GM21367 (cell line): Measurements from ENCODE around the gene FOXL2.

Experiments
- ATAC-seq: cut with Tn5 transposase; IDR thresholded peaks from one replicate; pipeline ENCODE4 v1.9.1; 2021; ENCODE audit not compliant: unreplicated experiment

FOXL2 gene

GRCh38 chr3:138945709-138946662 lies 951 bp downstream of the FOXL2 start:
- no peak for ATAC-seq

DNA sequence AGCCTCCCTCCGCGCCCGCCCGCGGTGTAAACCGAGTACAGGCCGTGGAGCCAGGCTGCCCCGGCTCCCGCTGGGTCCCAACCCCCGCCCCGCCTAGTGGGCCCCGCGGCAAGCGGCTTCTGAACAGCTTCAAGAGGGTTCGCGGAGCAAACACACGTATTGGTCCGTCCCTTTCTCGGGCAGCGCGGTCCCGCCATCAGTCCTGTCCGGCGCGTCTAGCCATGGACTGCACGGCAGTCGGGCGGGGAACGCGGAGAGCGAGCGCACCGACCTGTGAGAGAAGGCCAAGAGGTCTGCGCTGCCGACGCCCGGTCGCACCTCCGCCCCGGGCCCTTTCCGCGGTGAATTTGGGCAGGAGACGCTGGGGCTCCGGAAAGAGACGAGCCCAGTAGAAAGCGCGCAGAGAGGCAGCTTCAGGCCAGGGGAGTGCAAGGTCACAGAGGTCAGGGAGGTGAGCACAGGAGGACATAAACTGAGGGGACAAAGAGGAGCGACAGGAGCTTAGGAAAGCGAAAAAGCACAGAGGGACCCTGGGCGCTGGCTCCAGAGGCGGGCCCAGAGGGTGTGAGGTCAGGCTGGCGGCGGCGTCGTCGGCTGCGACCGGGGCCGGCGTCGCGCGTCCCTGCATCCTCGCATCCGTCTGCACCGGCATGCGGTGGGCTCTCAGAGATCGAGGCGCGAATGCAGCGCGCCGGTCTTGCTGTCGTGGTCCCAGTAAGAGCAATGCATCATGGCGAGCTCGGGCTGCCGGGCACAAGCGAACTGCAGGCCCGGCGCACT lies 1.8 kb downstream of the FOXL2 start:
- no peak for ATAC-seq

- no peak for ATAC-seq
Observed at GRCh38 chr3:138944654-138944928, 2.3 kb downstream of the FOXL2 start.

DNA sequence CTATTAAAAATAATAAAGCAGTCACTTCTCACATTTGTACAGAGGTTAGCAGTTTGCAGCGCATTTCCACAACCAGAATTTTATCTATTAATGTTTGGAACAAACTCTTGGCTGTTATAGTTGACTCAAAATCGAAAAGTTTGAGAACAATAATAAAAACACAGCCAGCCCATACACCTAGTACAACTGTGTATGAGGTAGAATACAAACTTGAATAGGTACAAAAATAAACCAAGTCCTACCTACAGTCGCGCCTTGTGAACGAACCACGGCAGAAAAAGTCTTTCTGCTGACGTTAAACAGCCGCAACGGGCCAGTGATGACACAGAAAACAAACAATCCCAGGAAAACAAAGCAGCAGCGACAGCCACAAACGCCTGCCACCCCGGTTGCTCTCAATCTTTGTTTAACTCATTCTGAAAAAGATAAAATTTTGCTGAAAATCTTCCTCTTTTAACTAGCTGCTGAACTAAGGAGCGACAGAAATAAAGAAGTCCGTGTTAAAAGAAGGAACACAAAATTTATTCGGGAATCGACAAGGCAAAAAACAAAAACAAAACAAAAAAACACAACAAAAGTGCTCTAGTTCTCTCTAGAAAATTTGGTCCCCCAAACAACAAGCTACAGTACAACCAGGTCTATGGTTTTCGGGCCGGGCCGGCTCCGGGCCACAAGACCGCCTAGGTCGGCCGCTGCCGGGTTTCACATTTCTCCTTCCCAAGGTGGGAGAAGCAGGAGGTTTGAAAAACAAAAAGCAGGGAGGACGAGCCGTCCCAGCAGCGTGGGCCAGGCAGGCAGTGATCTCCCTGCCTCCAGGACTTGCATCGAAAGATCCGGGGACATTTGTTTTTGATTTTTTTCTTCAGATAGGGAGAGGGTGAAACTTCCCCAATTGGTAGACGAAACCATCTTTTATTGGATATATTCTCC lies 2.9 kb downstream of the FOXL2 start:
- no peak for ATAC-seq

DNA sequence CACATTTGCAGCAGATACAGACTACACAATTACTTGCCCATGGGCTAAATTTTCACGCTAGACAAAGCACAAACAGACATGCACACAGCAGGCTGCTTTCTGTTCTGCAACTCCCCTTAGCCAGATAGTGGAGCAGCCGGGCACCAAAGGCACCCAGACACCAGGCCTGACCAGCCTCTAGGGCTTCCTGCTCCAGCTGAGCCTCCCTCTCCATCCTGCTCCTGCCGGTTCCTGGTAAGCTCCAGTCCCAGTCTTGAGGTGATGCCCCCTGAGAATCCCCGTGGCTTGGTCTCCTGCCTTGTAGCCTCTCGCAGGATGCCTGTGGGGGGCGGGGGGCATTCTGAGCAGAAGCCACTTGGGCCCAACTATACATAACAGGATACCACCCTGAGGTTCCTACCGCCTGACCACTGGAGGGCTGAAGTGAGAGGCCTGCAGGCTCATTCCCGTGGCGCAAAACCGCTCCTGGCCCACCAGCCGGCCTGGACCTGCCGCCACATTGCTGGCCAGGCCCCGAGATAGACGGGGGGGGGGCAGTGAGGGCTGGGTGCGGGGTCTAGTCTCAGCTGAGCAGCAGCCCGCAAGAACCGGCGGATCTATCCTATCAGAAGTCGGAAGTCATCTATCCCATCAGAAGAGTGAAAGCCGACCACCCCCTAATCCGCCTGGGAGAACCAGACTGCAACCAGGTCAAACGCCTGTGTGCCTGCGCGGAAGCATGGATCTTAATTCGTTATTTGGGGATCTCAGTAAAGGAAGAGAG lies 3.9 kb downstream of the FOXL2 start:
- no peak for ATAC-seq

DNA sequence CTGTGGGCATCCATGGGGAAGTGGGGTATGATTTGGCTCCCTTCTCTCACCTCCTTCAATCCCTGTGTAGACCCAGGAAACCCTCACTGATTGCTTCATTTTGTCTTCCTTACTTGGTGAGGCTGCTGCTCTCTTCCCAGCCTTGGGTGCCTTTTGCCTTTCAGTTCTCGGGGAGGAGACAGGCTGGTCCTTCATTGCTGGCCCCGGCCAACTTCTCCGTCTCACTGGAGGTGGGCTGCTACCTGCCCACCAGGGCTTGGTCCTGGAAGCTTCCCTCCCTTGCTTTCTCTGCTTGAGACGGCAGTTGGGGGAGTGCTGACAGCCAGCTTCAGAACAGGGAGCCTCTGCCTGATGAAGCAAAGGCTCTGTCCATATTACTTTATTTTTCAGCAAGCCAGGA lies 4.7 kb downstream of the FOXL2 start:
- no peak for ATAC-seq

DNA sequence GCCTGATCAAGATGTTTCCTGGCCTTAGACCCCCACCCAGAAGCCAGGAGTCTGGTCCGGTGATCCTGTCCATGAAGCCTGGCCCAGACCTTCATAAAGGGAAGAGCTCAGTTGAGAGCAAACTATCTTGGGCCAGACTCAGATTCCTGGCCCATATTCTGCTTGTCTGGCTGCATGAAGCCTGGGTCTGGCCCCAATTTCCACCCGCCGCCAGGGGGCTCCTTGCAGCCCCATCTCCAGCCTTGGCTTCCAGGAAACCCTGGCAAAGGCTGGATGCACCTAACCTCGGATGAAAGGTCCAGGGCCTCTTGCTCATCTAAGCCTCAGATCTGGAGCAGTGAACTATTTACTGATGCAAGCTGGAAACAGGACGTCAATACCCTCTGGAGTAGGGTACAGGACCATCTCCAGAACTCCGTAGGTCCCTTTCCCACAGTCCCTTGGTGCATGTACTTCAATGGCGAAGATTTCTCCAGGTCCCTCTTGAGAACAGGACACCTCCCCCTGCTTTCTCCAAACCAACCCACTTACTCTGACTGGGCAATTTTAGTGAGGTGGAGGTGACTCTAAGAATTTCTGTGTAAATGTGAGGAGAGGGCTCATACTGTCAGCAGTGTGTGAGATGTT lies 5.6 kb downstream of the FOXL2 start:
- ATAC-seq = no peak

DNA sequence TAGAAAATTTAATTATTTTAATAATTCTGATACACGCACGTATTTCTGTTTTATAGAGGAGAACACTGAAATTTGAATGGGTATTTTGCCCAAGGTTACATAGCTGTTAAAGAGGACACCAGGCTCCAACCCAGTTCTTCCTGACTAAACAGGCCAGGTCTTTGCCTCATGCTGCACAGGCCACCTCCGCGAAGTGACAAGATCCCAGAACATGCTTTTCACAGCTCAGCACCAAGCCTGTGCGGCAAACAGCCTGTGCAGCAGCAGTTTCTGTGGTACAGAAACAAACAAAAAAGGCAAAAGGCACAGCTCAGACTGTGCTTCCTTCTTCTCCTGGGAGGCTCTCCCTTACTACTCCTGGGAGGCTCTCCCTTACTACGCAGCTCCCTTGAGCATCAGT lies 6.5 kb downstream of the FOXL2 start:
- no peak for ATAC-seq

DNA sequence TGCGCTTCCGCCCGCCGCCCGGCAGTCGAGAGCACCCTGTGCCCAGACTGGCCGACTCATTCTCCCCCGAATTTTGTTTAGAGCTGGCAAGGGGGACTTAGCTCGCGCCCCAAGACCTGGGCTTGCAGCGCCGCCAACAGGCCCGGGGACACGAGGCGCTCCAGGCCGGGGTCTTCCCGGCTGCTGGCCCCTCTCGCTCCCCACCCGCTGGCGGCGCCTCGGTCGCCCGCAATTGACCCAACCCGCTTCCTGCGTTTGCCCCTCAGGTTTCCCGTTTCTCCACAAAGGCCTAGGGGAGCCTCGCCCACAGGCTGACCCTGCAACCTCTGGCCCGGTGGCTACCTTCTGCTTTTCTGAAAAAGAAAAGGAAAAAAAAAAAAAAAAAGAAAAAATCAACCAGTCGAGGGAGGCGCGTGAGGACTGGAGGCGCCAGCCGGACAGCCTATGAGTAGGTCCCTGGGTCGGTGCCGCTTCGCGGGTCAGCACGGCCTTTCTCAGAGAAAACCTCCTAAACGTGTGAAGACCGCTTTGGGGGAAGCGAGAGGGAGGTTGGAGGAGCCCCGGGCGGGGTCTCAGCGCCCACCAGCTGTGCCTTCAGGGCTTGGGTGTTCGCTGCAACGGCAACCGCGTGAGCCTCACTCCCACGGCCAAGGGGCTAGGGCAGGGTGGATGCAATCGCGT lies 7.2 kb downstream of the FOXL2 start:
- no peak for ATAC-seq

DNA sequence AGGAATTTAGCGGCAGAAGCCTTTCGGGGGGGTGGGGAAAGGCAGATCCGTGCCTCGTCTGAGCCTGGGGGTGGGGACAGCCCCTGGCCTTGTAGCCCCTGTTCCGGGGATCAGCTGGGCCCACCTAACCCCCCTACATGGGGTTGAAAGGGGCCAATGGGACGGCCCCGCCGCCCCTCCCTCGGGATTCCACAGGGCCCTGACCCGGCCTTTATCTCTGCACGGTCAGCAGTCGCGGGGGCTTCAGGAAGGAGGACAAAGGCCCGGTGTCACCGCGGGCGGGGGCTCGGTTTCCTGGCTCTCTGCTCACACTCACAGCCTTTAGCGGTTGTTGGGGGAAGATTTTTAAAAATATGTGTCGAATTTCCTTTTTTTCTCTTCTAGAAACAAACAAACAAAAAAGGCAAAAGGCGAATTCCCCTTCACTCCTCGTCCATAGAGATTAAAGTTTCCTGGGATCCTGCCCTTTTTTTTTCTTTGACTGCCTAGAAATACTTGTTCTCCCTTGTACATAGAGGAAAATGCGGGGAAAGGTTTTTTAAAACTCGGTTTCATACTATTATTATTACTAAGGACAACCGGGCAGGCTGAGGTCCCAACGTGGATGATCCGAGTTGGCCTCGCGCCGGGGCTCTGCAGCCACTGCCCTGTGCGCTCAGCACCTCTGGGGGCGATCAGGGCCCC lies 7.9 kb downstream of the FOXL2 start:
- ATAC-seq = no peak

DNA sequence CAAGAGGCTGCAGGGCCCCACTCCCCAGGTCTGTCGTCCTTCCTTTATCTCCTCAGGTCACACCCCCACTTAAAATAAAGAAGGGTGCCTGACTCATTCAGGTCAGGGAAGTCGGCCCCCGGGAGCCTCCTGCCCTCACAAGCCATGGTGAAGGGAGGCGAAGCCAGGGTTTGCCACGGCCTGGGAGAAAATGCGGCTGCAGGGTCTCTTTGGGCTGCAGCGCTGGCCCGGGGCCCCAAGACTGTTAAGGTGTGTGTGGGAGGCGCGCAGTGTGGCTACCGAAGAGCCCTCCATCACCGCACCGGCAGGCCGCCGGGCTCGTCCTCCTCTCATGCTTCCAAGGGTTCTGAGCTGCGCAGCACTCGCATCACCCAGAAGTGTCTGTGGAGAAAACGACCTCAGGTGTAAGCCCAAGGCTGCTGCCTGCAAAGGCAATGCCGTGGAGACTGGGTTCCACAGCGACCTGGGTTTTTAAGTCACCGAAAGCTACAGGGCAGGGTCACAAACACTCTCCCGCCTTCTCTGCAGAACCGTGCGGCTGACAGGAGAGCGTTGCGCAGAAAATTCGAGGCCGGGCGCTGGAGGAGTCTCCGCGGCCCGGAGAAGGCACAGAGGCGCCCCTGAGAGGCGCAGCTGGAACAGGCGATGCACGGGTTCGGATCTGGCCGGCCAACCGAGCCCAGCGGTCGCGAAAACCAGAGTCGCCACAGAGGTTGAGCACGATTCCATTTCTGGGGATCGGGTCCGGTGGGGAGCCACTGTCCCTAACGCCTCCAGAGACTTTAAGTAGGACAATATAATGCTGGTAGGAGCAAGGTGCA lies 8.7 kb downstream of the FOXL2 start:
- no peak for ATAC-seq

DNA sequence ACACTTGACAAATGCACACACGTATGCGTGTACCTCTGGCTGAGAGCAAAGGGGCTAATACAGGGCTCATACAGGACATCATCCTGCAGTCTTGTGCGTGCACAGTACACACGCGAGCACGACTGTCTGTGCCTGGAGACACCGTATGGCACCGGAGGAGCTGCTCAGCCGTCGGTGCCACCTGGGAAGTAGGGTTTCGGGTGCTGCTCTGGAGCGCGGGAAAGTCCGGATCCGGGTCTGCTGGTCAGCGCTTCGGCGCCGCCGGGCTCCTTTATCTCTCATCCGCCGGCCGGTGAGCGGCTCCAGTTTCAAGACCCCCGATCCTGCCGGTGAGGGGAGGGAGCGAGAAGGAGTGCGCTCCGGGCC lies 9.3 kb downstream of the FOXL2 start:
- ATAC-seq = no peak

DNA sequence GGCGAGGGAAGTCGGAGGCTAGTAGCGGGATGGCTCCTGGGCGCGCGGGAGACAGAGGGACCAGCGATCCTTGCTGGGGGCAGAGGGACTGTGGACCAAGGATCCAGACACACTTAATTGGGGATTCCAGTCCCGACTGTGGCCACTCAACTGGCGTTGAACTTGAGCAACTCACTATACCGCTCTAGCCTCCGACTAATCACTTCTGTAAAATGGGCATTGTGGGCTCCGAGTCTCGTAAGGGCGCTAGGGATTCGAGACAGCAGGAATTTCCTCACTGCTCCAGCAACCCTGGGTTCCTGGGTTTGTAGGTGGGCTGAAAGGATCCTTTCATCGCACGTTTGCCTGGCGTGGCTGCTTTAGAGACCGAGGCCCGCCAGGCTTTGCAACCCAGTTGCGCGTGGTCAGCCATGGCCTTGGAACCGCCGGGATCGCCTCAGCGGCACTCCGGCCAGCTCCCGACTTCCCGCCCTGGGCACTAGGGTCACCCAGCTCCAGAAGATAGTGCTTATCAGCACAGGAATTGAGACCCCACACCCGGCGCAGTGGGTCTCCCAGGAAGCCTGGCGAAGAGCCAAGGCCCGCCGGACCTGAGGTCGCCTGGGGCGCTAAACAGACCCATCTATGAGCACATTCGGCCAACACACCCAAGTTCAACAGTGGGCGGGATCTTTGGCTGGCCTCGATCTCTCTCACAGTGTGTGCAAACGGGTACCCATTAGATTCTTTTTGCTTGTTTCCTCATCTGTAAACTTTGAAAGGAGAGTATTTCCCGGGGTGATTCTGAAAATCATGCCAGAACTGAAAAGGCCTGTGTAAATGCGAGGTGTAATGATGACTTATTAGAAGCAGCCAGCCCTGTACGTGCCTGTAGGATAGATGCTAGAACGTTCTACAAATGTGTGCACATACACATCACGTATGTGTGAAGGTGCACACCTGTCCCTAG lies 9.9 kb downstream of the FOXL2 start:
- ATAC-seq = peak; percentile 13

DNA sequence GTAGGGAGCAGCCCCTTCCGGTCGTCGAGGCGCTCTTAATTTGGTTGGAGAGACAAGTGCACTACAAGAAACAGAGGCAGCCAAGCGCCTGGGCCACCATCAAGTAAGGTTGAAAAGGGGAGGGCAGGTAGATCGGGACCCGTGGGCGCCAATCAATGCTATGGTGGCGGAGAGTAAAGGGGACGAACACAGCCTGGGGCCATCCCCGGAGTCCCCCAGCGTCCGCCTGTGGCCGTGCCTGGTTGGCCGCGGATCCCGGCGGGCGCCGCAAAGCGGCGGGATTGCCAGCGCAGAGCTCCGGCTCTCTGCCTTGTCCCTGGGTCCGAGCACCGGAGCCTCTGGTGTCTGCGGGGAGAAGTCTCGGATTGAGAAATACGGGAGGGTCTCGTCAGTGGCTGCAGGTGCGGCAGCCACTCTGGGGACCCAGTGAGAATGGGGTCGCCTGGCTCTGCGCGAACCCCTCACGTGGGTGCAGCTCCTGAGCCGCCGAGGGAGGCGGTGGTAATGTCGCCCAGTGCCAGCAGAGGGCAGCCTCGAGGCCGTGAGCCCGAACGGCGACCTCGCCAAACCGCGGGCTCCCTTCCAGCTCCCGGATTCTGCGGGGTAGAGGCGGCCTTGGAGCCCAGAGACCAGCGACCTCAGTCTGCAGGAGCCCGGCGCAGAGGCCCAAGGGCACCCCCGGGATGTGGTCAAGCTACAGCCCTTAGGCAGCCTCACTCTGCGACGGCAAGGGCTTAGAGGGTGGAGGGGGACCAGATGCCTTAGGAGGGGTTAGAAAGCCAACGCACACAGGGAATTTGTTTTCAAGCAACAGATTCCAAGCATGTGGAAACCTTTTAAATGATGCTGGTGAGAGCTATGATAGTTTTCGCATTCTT lies 10.8 kb downstream of the FOXL2 start:
- ATAC-seq = peak; percentile 70

DNA sequence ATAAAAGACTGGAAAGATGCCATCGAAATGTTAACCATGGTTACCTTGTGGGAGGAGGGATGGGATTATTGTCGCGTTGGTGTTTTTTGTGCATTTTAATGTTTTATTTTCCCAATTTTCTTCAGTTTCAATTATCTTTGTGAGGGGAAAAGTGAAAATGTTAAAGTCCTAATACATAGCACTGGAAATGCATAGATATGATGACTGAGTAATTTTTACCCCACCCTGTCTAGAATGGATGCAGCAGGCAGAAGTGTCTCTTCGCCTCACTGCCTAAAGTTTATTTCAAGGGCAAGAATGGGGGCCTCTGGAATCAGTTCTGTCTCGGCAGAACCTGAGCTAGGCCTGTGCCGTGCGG lies 11.5 kb downstream of the FOXL2 start:
- ATAC-seq = no peak

GRCh38 chr3:138933981-138934691 lies 12.8 kb downstream of the FOXL2 start:
- no peak for ATAC-seq
